ENCODE results near the gene YBX1. TPM values are rescaled to one million over a fixed set of nuclear protein-coding genes. Genes with fewer than 3 reads are reported as not detected.

Gene YBX1
- total RNA-seq, 4 donors from 2014 or later, result 377 to 579 (median 441) TPM

GRCh38 chr1:42670425-42670824 is 11.8 kb upstream of the YBX1 start:
- peaks cover 0 to 95% (median 9%) of the 10 kb centered on the region in 3 donors for H3K36me3 ChIP-seq
- DNase-seq (ENCODE audit: low spot score in 2 of 2), result no peak
- no peaks in the 10 kb centered on the region for H3K9me3 ChIP-seq
- 89 to 99% methylated on average over 4 of the region's 4 CpGs for WGBS, 2 donors
- no peaks in the 10 kb centered on the region for H3K27me3 ChIP-seq
- peaks cover 0 to 7% (median 0%) of the 10 kb centered on the region in 4 donors for H3K4me1 ChIP-seq
- no peak for TF ChIP-seq POLR2A (IDR thresholded peaks at IDR 0.05)
- no peak for TF ChIP-seq CTCF (IDR thresholded peaks at IDR 0.05)
- no peak for TF ChIP-seq EP300 (IDR thresholded peaks at IDR 0.05)
- no peak overlapping the region for H3K4me3 ChIP-seq
- no peak overlapping the region for H3K27ac ChIP-seq

- Histone ChIP-seq H3K4me3 (no peak overlapping the region), H3K36me3 (peaks cover 0 to 74% (median 9%) of the 10 kb centered on the region in 3 donors), H3K9me3 (no peaks in the 10 kb centered on the region), H3K4me1 (peaks cover 0 to 7% (median 0%) of the 10 kb centered on the region in 4 donors), H3K27me3 (no peaks in the 10 kb centered on the region), H3K27ac (no peak overlapping the region)
- TF ChIP-seq CTCF (IDR thresholded peaks at IDR 0.05) (no peak), EP300 (IDR thresholded peaks at IDR 0.05) (no peak), POLR2A (IDR thresholded peaks at IDR 0.05) (no peak)
- DNase-seq (ENCODE audit: low spot score in 2 of 2), result no peak
Measured at GRCh38 chr1:42674214-42674613, 8.0 kb upstream of the YBX1 start.

GRCh38 chr1:42674682-42675081 is 7.5 kb upstream of the YBX1 start:
- 28 to 32% methylated on average over 1 of the region's 1 CpG for WGBS, 2 donors
- H3K9me3 ChIP-seq, result no peaks in the 10 kb centered on the region
- no peak overlapping the region for H3K4me3 ChIP-seq
- peaks cover 0 to 71% (median 9%) of the 10 kb centered on the region in 3 donors for H3K36me3 ChIP-seq
- no peaks in the 10 kb centered on the region for H3K27me3 ChIP-seq
- peaks cover 0 to 10% (median 0%) of the 10 kb centered on the region in 4 donors for H3K4me1 ChIP-seq
- no peak for TF ChIP-seq EP300 (IDR thresholded peaks at IDR 0.05)
- no peak for TF ChIP-seq POLR2A (IDR thresholded peaks at IDR 0.05)
- TF ChIP-seq CTCF (IDR thresholded peaks at IDR 0.05), result no peak
- no peak overlapping the region for H3K27ac ChIP-seq
- no peak for DNase-seq (ENCODE audit: low spot score in 2 of 2)

- H3K27me3 ChIP-seq, result no peaks in the 10 kb centered on the region
- peaks cover 0 to 18% (median under 1%) of the 10 kb centered on the region in 4 donors for H3K4me1 ChIP-seq
- no peak overlapping the region for H3K4me3 ChIP-seq
- peaks cover 0 to 64% (median 9%) of the 10 kb centered on the region in 3 donors for H3K36me3 ChIP-seq
- no peak for TF ChIP-seq CTCF (IDR thresholded peaks at IDR 0.05)
- TF ChIP-seq EP300 (IDR thresholded peaks at IDR 0.05), result no peak
- H3K27ac ChIP-seq, result no peak overlapping the region
- H3K9me3 ChIP-seq, result no peaks in the 10 kb centered on the region
- 91 to 95% methylated on average over 3 of the region's 3 CpGs for WGBS, 2 donors
- DNase-seq (ENCODE audit: low spot score in 2 of 2), result no peak
Measured at GRCh38 chr1:42675467-42675866, 6.8 kb upstream of the YBX1 start.

GRCh38 chr1:42676534-42677087 is 5.6 kb upstream of the YBX1 start:
- TF ChIP-seq CTCF (IDR thresholded peaks at IDR 0.05), result no peak
- no peak for TF ChIP-seq EP300 (IDR thresholded peaks at IDR 0.05)
- TF ChIP-seq POLR2A (IDR thresholded peaks at IDR 0.05), result no peak
- Histone ChIP-seq H3K27ac (no peak overlapping the region), H3K36me3 (peaks cover 0 to 54% (median 9%) of the 10 kb centered on the region in 3 donors), H3K4me3 (no peak overlapping the region), H3K27me3 (no peaks in the 10 kb centered on the region), H3K9me3 (no peaks in the 10 kb centered on the region), H3K4me1 (peaks cover 0 to 27% (median 7%) of the 10 kb centered on the region in 4 donors)
- no peak for DNase-seq (ENCODE audit: low spot score in 2 of 2)
- 85 to 86% methylated on average over 3 of the region's 3 CpGs for WGBS, 2 donors

Measured in tibial nerve (tissue), 4 donors.